ENCODE data around the gene CCDC15.

Gene CCDC15

GRCh38 chr11:125069796-125070195 is 115.8 kb downstream of the CCDC15 start:
- TF ChIP-seq CTCF (IDR thresholded peaks at IDR 0.05; ENCODE audit: low read depth, low read length): no peak
- DNase-seq (ENCODE audit: extremely low read depth, low read depth): no peak

- no peak for TF ChIP-seq CTCF (IDR thresholded peaks at IDR 0.05; ENCODE audit: low read depth, low read length)
- no peak for DNase-seq (ENCODE audit: extremely low read depth, low read depth)
These were observed 116.8 kb downstream of the CCDC15 start for GRCh38 chr11:125070699-125071254.

- no peak for TF ChIP-seq CTCF (IDR thresholded peaks at IDR 0.05; ENCODE audit: low read depth, low read length)
- DNase-seq (ENCODE audit: extremely low read depth, low read depth): no peak
These were observed 117.4 kb downstream of the CCDC15 start for GRCh38 chr11:125071435-125071834.

- no peak for DNase-seq (ENCODE audit: extremely low read depth, low read depth)
These were observed 117.8 kb downstream of the CCDC15 start for GRCh38 chr11:125071846-125072217.

GRCh38 chr11:125072218-125072960 is 118.4 kb downstream of the CCDC15 start:
- no peak for DNase-seq (ENCODE audit: extremely low read depth, low read depth)
- no peak for TF ChIP-seq CTCF (IDR thresholded peaks at IDR 0.05; ENCODE audit: low read depth, low read length)

More at GRCh38 chr11:125071846-125072217, 117.8 kb downstream of the CCDC15 start:
- TF ChIP-seq CTCF (IDR thresholded peaks at IDR 0.05; ENCODE audit: low read depth, low read length): no peak

GRCh38 chr11:125072961-125073590 is 119.1 kb downstream of the CCDC15 start:
- no peak for TF ChIP-seq CTCF (IDR thresholded peaks at IDR 0.05; ENCODE audit: low read depth, low read length)
- no peak for DNase-seq (ENCODE audit: extremely low read depth, low read depth)
